ENCODE measurements around the gene TCF19. TPM values are rescaled to one million over a fixed set of nuclear protein-coding genes. Genes with fewer than 3 reads are reported as not detected.
"Not testable (repeated sequence)": the region's sequence is repeated elsewhere in the genome, so short reads cannot be mapped to it uniquely, and the experiment has no call there.

The TCF19 gene
- total RNA-seq, 2 donors from 2014 or later: 10.8 to 12.5 TPM

- not testable (repeated sequence) for H3K9ac ChIP-seq (ENCODE audit: extremely low read depth, low read length, poor library complexity, severe bottlenecking); H3K4me3 ChIP-seq (ENCODE audit: low read length); H3K4me3 Mint-ChIP-seq; H3K4me1 Mint-ChIP-seq; H3K27me3 Mint-ChIP-seq (ENCODE audit: insufficient read depth); H3K27ac ChIP-seq (ENCODE audit: low read depth, low read length); H3K36me3 Mint-ChIP-seq (ENCODE audit: low read depth); H3K9me3 ChIP-seq (ENCODE audit: control insufficient read depth, low read length); H3K27me3 ChIP-seq (ENCODE audit: control insufficient read depth, insufficient read depth, low read length, poor library complexity, severe bottlenecking); H3K4me1 ChIP-seq (ENCODE audit: control insufficient read depth, insufficient read depth, low read length); H3K27ac Mint-ChIP-seq; H3K36me3 ChIP-seq (ENCODE audit: control insufficient read depth, insufficient read depth, low read length)
- peak; percentile 93 for DNase-seq
- H3K9me3 Mint-ChIP-seq: peaks cover 11% of the 10 kb centered on the region
- TF ChIP-seq, protein P1, sequence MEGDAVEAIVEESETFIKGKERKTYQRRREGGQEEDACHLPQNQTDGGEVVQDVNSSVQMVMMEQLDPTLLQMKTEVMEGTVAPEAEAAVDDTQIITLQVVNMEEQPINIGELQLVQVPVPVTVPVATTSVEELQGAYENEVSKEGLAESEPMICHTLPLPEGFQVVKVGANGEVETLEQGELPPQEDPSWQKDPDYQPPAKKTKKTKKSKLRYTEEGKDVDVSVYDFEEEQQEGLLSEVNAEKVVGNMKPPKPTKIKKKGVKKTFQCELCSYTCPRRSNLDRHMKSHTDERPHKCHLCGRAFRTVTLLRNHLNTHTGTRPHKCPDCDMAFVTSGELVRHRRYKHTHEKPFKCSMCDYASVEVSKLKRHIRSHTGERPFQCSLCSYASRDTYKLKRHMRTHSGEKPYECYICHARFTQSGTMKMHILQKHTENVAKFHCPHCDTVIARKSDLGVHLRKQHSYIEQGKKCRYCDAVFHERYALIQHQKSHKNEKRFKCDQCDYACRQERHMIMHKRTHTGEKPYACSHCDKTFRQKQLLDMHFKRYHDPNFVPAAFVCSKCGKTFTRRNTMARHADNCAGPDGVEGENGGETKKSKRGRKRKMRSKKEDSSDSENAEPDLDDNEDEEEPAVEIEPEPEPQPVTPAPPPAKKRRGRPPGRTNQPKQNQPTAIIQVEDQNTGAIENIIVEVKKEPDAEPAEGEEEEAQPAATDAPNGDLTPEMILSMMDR (conservative IDR thresholded peaks at IDR 0.05): peak; percentile 81
- 68 to 72% methylated on average over 10 of the region's 10 CpGs for WGBS, 2 experiments (ENCODE audit: insufficient coverage in 1 of 2, insufficient read length in 1 of 2)
Measured at GRCh38 chr6:31192431-31193105, 34.2 kb downstream of the TCF19 start.

GRCh38 chr6:31193206-31193605, 34.8 kb downstream of the TCF19 start:
- Histone ChIP-seq H3K27ac (ENCODE audit: low read depth, low read length) (no peak overlapping the region), H3K36me3 (ENCODE audit: control insufficient read depth, insufficient read depth, low read length) (no peaks in the 10 kb centered on the region), H3K9ac (ENCODE audit: extremely low read depth, low read length, poor library complexity, severe bottlenecking) (no peak overlapping the region), H3K4me1 (ENCODE audit: control insufficient read depth, insufficient read depth, low read length) (no peaks in the 10 kb centered on the region), H3K9me3 (ENCODE audit: control insufficient read depth, low read length) (peaks cover 9% of the 10 kb centered on the region), H3K27me3 (ENCODE audit: control insufficient read depth, insufficient read depth, low read length, poor library complexity, severe bottlenecking) (no peaks in the 10 kb centered on the region), H3K4me3 (ENCODE audit: low read length) (no peak overlapping the region)
- no peak overlapping the region for H3K27ac Mint-ChIP-seq
- H3K4me3 Mint-ChIP-seq: no peak overlapping the region
- no peak for DNase-seq
- 86 to 89% methylated on average over 6 to 8 of the region's 8 CpGs for WGBS, 2 experiments (ENCODE audit: insufficient coverage in 1 of 2, insufficient read length in 1 of 2)
- H3K27me3 Mint-ChIP-seq (ENCODE audit: insufficient read depth): no peaks in the 10 kb centered on the region
- peaks cover 2% of the 10 kb centered on the region for H3K36me3 Mint-ChIP-seq (ENCODE audit: low read depth)
- no peaks in the 10 kb centered on the region for H3K4me1 Mint-ChIP-seq
- peaks cover 11% of the 10 kb centered on the region for H3K9me3 Mint-ChIP-seq
- TF ChIP-seq, protein P1 (conservative IDR thresholded peaks at IDR 0.05): no peak

- Histone ChIP-seq H3K9ac (ENCODE audit: extremely low read depth, low read length, poor library complexity, severe bottlenecking) (no peak overlapping the region), H3K4me1 (ENCODE audit: control insufficient read depth, insufficient read depth, low read length) (no peaks in the 10 kb centered on the region), H3K36me3 (ENCODE audit: control insufficient read depth, insufficient read depth, low read length) (no peaks in the 10 kb centered on the region), H3K27ac (ENCODE audit: low read depth, low read length) (no peak overlapping the region), H3K9me3 (ENCODE audit: control insufficient read depth, low read length) (peaks cover 9% of the 10 kb centered on the region), H3K4me3 (ENCODE audit: low read length) (no peak overlapping the region), H3K27me3 (ENCODE audit: control insufficient read depth, insufficient read depth, low read length, poor library complexity, severe bottlenecking) (no peaks in the 10 kb centered on the region)
- H3K36me3 Mint-ChIP-seq (ENCODE audit: low read depth): peaks cover 2% of the 10 kb centered on the region
- TF ChIP-seq, protein P1 (conservative IDR thresholded peaks at IDR 0.05): no peak
- H3K9me3 Mint-ChIP-seq: peaks cover 11% of the 10 kb centered on the region
- no peak overlapping the region for H3K27ac Mint-ChIP-seq
- H3K4me1 Mint-ChIP-seq: no peaks in the 10 kb centered on the region
- H3K27me3 Mint-ChIP-seq (ENCODE audit: insufficient read depth): no peaks in the 10 kb centered on the region
- no peak for DNase-seq
- H3K4me3 Mint-ChIP-seq: no peak overlapping the region
- WGBS, 2 experiments (ENCODE audit: insufficient coverage in 1 of 2, insufficient read length in 1 of 2): 87 to 90% methylated on average over 3 to 5 of the region's 6 CpGs
Measured at GRCh38 chr6:31194061-31194834, 35.9 kb downstream of the TCF19 start.

- H3K4me1 ChIP-seq (ENCODE audit: control insufficient read depth, insufficient read depth, low read length); H3K9me3 ChIP-seq (ENCODE audit: control insufficient read depth, low read length); H3K27ac ChIP-seq (ENCODE audit: low read depth, low read length); H3K4me3 Mint-ChIP-seq; H3K27ac Mint-ChIP-seq; H3K36me3 ChIP-seq (ENCODE audit: control insufficient read depth, insufficient read depth, low read length); H3K27me3 Mint-ChIP-seq (ENCODE audit: insufficient read depth); H3K27me3 ChIP-seq (ENCODE audit: control insufficient read depth, insufficient read depth, low read length, poor library complexity, severe bottlenecking); H3K4me3 ChIP-seq (ENCODE audit: low read length); H3K36me3 Mint-ChIP-seq (ENCODE audit: low read depth); DNase-seq; H3K4me1 Mint-ChIP-seq; H3K9ac ChIP-seq (ENCODE audit: extremely low read depth, low read length, poor library complexity, severe bottlenecking): not testable (repeated sequence)
- peaks cover 14% of the 10 kb centered on the region for H3K9me3 Mint-ChIP-seq
- 94 to 98% methylated on average over 7 to 40 of the region's 41 CpGs for WGBS, 2 experiments (ENCODE audit: insufficient coverage in 1 of 2, insufficient read length in 1 of 2)
Measured at GRCh38 chr6:31195308-31195979, 37.1 kb downstream of the TCF19 start.
